CD4-positive, alpha-beta T cell (primary cell): ENCODE measurements around the gene STIM2. TPM values are rescaled to one million over a fixed set of nuclear protein-coding genes. Genes with fewer than 3 reads are reported as not detected.

ENCODE experiments used
- ATAC-seq: fragments of 200-7000 bp; cut with Tn5 transposase; one replicate; pipeline ENCODE4 v1.10.0; 2022; ENCODE audit warnings: mild to moderate bottlenecking; ENCODE audit not compliant: poor library complexity
- CTCF ChIA-PET: fragments of 350-600 bp; sonication (Branson Sonifier 250); formaldehyde crosslinking; loops from one replicate; lab custom pipeline; 2021; ENCODE audit warnings: antibody characterized with exemption, inconsistent platforms; lab: Charles Lee
- POLR2A ChIA-PET: fragments of 350-600 bp; sonication (Branson Sonifier 250); formaldehyde crosslinking; loops from one replicate; lab custom pipeline; 2021; ENCODE audit warnings: antibody characterized with exemption, inconsistent platforms; lab: Charles Lee
- DNase-seq, 14 experiments: peaks; one replicate each; pipeline ENCODE4 v3.0.0-alpha.2; 2013 to 2020; ENCODE audit warnings: mixed read lengths in 2 of 14
- H3K27ac ChIP-seq, 2 donors: one replicate each; pipeline versions ENCODE4 v1.5.1 to v1.7.0; 2013; ENCODE audit warnings: low read length in 2 of 2, low read depth in 1 of 2, mild to moderate bottlenecking in 1 of 2
- H3K27me3 ChIP-seq, 2 experiments: 1 replicate in 1 of 2; 2 replicates in 1 of 2; pipeline versions ENCODE4 v1.6.1 to v1.7.0; 2013; ENCODE audit warnings: low read length in 2 of 2, control low read depth in 1 of 2, mild to moderate bottlenecking in 1 of 2, moderate library complexity in 1 of 2; ENCODE audit not compliant: insufficient read depth in 2 of 2, control insufficient read depth in 1 of 2
- H3K36me3 ChIP-seq: one replicate; pipeline ENCODE4 v1.6.1; 2013; ENCODE audit warnings: low read length, control low read depth; ENCODE audit not compliant: insufficient read depth
- H3K4me1 ChIP-seq: one replicate; pipeline ENCODE4 v1.6.1; 2013; ENCODE audit warnings: low read length, control low read depth; ENCODE audit not compliant: insufficient read depth
- H3K4me3 ChIP-seq: one replicate; pipeline ENCODE4 v1.5.1; 2013; ENCODE audit warnings: mild to moderate bottlenecking, low read length, moderate library complexity
- H3K9me3 ChIP-seq, 2 experiments: 1 replicate in 1 of 2; 2 replicates in 1 of 2; pipeline versions ENCODE4 v1.6.1 to v1.7.0; 2013; ENCODE audit warnings: low read length in 2 of 2, mild to moderate bottlenecking in 2 of 2, control low read depth in 1 of 2, moderate library complexity in 1 of 2; ENCODE audit not compliant: control insufficient read depth in 1 of 2, insufficient read depth in 1 of 2
- H3K27ac Mint-ChIP-seq: one replicate; pipeline ENCODE4 v1.8.0; 2020; ENCODE audit warnings: mixed read lengths
- H3K27me3 Mint-ChIP-seq: one replicate; pipeline ENCODE4 v1.8.0; 2021; ENCODE audit warnings: mixed read lengths
- H3K36me3 Mint-ChIP-seq: one replicate; pipeline ENCODE4 v1.8.0; 2021; ENCODE audit warnings: low read depth, mixed read lengths
- H3K4me1 Mint-ChIP-seq: one replicate; pipeline ENCODE4 v1.8.0; 2021; ENCODE audit warnings: low read depth, mixed read lengths
- H3K4me3 Mint-ChIP-seq: one replicate; pipeline ENCODE4 v1.8.0; 2020; ENCODE audit warnings: mild to moderate bottlenecking, mixed read lengths
- H3K9me3 Mint-ChIP-seq: one replicate; pipeline ENCODE4 v1.8.0; 2020; ENCODE audit warnings: mixed read lengths
- CTCF ChIP-seq: fragments of 200-600 bp; IDR thresholded peaks from one replicate; pipeline ENCODE4 v1.8.0; 2022; ENCODE audit warnings: antibody characterized with exemption, mild to moderate bottlenecking
- intact Hi-C, 2 experiments: fragments of 100-400 bp; cut with DNase I in 1 of 2; cut with micrococcal nuclease in 1 of 2; formaldehyde crosslinking; loops; one replicate each; pipeline versions ENCODE4 v1.15.1 to v1.9.0; 2023 to 2025; cut with DNase I, micrococcal nuclease
- total RNA-seq, 174 experiments: library from RNA in 2 of 174; stranded (reverse) in 2 of 174; gene quantifications; one replicate each; pipeline ENCODE4 v1.2.3 and lab custom pipeline; 2021 to 2026

STIM2 gene
- total RNA-seq, 2 experiments from 2014 or later = 53.7 to 54.9 TPM

DNA sequence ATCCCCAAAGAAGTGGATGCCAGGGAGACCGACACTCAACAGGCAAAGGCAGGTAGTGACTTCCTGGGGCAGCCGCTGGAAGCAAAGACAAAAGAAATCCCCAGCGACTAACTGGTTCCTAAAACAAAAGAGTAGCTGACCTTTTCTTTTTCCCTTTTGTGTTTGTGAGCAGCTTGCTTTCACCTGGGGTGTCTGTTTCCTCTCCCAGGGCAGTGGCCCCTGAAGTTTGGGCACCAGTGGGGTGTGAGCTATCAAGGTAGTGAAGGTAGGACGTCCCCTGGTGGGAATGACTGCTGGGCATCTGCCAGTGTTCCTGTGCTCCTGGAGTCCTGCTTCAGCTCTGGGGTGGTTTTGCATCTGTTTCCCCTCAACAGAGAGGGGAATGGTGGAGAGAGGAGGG lies 41.6 kb upstream of the STIM2 start:
- H3K4me1 Mint-ChIP-seq = peaks cover 15% of the 10 kb centered on the region
- H3K27ac Mint-ChIP-seq = no peak overlapping the region
- no peak overlapping the region for H3K4me3 Mint-ChIP-seq
- H3K9me3 Mint-ChIP-seq = peaks cover 7% of the 10 kb centered on the region
- no peak overlapping the region for H3K4me3 ChIP-seq
- no peak overlapping the region for H3K27ac ChIP-seq
- peaks cover 7 to 11% of the 10 kb centered on the region in 2 experiments for H3K9me3 ChIP-seq
- peaks cover 5% of the 10 kb centered on the region for H3K36me3 Mint-ChIP-seq
- peaks cover 17% of the 10 kb centered on the region for H3K4me1 ChIP-seq
- ChIA-PET POLR2A (no interaction called here), CTCF (no interaction called here)
- TF ChIP-seq CTCF = no peak
- H3K27me3 ChIP-seq = no peaks in the 10 kb centered on the region
- DNase-seq (no peak), ATAC-seq (no peak)
- intact Hi-C loops = no loop called here
- no peaks in the 10 kb centered on the region for H3K36me3 ChIP-seq
- H3K27me3 Mint-ChIP-seq = no peaks in the 10 kb centered on the region

GRCh38 chr4:26819478-26820095 lies 41.1 kb upstream of the STIM2 start:
- Mint-ChIP-seq H3K4me3 (no peak overlapping the region), H3K27ac (no peak overlapping the region), H3K9me3 (peaks cover 9% of the 10 kb centered on the region), H3K36me3 (peaks cover 5% of the 10 kb centered on the region), H3K4me1 (peaks cover 15% of the 10 kb centered on the region), H3K27me3 (no peaks in the 10 kb centered on the region)
- CTCF ChIA-PET = no interaction called here
- ATAC-seq (no peak), DNase-seq (peak in 1 of 14 experiments; percentile 33)
- Histone ChIP-seq H3K9me3 (peaks cover 7 to 11% of the 10 kb centered on the region in 2 experiments), H3K27ac (no peak overlapping the region), H3K27me3 (no peaks in the 10 kb centered on the region), H3K4me1 (peaks cover 17% of the 10 kb centered on the region), H3K36me3 (no peaks in the 10 kb centered on the region), H3K4me3 (no peak overlapping the region)
- intact Hi-C loops = no loop called here
- POLR2A ChIA-PET = no interaction called here
- no peak for TF ChIP-seq CTCF

DNA sequence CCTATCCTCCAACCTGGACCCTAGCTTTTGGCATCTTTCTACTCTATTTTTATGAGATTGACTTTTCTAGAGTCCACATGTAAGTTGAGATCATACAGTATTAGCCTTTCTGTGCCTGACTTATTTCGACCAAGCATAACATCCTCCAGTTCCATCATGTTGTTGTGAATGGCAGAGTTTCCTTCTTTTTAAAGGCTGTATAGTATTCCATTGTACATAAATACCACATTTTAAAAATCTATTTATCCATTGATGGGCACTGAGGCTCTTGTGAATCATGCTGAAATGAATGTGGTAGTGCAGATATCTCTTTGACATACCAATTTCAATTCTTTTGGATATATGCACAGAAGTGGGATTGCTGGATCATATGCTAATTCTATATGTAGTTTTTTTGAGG lies 40.3 kb upstream of the STIM2 start:
- Mint-ChIP-seq H3K27me3 (no peaks in the 10 kb centered on the region), H3K27ac (no peak overlapping the region), H3K9me3 (peaks cover 10% of the 10 kb centered on the region), H3K4me1 (peaks cover 15% of the 10 kb centered on the region), H3K4me3 (no peak overlapping the region), H3K36me3 (peaks cover 5% of the 10 kb centered on the region)
- H3K27ac ChIP-seq = no peak overlapping the region
- peaks cover 7 to 11% of the 10 kb centered on the region in 2 experiments for H3K9me3 ChIP-seq
- H3K4me1 ChIP-seq = peaks cover 17% of the 10 kb centered on the region
- intact Hi-C loops = no loop called here
- H3K4me3 ChIP-seq = no peak overlapping the region
- TF ChIP-seq CTCF = no peak
- ChIA-PET POLR2A (no interaction called here), CTCF (no interaction called here)
- DNase-seq = no peak
- ATAC-seq = no peak
- H3K27me3 ChIP-seq = no peaks in the 10 kb centered on the region
- H3K36me3 ChIP-seq = no peaks in the 10 kb centered on the region
